DND-41 (cell line): Measurements from ENCODE around the gene DDX23.
"Not testable (repeated sequence)": the region's sequence is repeated elsewhere in the genome, so short reads cannot be mapped to it uniquely, and the experiment has no call there.

Experiments used
- ATAC-seq: fragments of 200-7000 bp; cut with Tn5 transposase; 3 replicates; pipeline ENCODE4 v1.9.1; 2021; ENCODE audit warnings: low read depth; ENCODE audit not compliant: insufficient read depth
- DNase-seq: peaks from one replicate; pipeline ENCODE4 v3.0.0-alpha.2; 2020
- H2AFZ ChIP-seq: 2 replicates; pipeline ENCODE4 v1.6.0; 2012; ENCODE audit warnings: low read depth, low read length
- H3K27ac ChIP-seq: 2 replicates; pipeline ENCODE4 v1.5.1; 2012; ENCODE audit warnings: low read length, inconsistent platforms
- H3K27me3 ChIP-seq: fragments of 200-600 bp; sonication (generic); 2 replicates; pipeline ENCODE4 v1.6.0; 2012; ENCODE audit warnings: low read length, mild to moderate bottlenecking, inconsistent platforms; ENCODE audit not compliant: insufficient read depth, poor library complexity
- H3K36me3 ChIP-seq: 2 replicates; pipeline ENCODE4 v1.5.1; 2012; ENCODE audit warnings: low read length, inconsistent platforms; ENCODE audit not compliant: insufficient read depth
- H3K4me1 ChIP-seq: 2 replicates; pipeline ENCODE4 v1.5.1; 2012; ENCODE audit warnings: mild to moderate bottlenecking, low read length; ENCODE audit not compliant: insufficient read depth
- H3K4me2 ChIP-seq: 2 replicates; pipeline ENCODE4 v1.6.0; 2012; ENCODE audit warnings: mild to moderate bottlenecking, moderate library complexity, low read length, inconsistent platforms; ENCODE audit not compliant: insufficient read depth
- H3K4me3 ChIP-seq, 2 experiments: fragments of 200-600 bp in 1 of 2; shearing (Covaris generic) in 1 of 2; 2 replicates each; pipeline ENCODE4 v1.5.1; 2012 to 2016; ENCODE audit warnings: inconsistent platforms in 2 of 2, low read length in 2 of 2, mild to moderate bottlenecking in 2 of 2, low read depth in 1 of 2, moderate library complexity in 1 of 2
- H3K79me2 ChIP-seq: 2 replicates; pipeline ENCODE4 v1.6.0; 2012; ENCODE audit warnings: low read length, inconsistent platforms; ENCODE audit not compliant: insufficient read depth
- H3K9ac ChIP-seq: 2 replicates; pipeline ENCODE4 v1.6.0; 2012; ENCODE audit warnings: low read depth, mild to moderate bottlenecking, inconsistent platforms, low read length, moderate library complexity
- H3K9me3 ChIP-seq: 2 replicates; pipeline ENCODE4 v1.5.1; 2012; ENCODE audit warnings: low read length, moderate library complexity, mild to moderate bottlenecking, inconsistent platforms; ENCODE audit not compliant: insufficient read depth, severe bottlenecking
- H4K20me1 ChIP-seq: 2 replicates; pipeline ENCODE4 v1.6.0; 2012; ENCODE audit warnings: low read length; ENCODE audit not compliant: insufficient read depth
- EZH2 ChIP-seq: IDR thresholded peaks from 3 replicates; pipeline ENCODE4 v1.6.1; 2012; ENCODE audit warnings: borderline replicate concordance, low read depth, mild to moderate bottlenecking, moderate library complexity, low read length, inconsistent platforms; ENCODE audit not compliant: severe bottlenecking
- TF ChIP-seq, protein P1 (sequence below): IDR thresholded peaks from 2 replicates; pipeline ENCODE4 v1.5.1; 2012; ENCODE audit warnings: borderline replicate concordance, low read length, moderate library complexity, mild to moderate bottlenecking; ENCODE audit not compliant: poor library complexity, severe bottlenecking; ENCODE audit errors: extremely low read depth

The DDX23 gene

GRCh38 chr12:48875944-48876515 lies 24.1 kb upstream of the DDX23 start:
- no peak for ATAC-seq
- no peaks in the 10 kb centered on the region for H4K20me1 ChIP-seq
- no peak for DNase-seq
- no peak overlapping the region for H3K4me3 ChIP-seq
- no peak overlapping the region for H3K4me2 ChIP-seq
- H3K27ac ChIP-seq = no peak overlapping the region
- H3K4me1 ChIP-seq = no peaks in the 10 kb centered on the region
- H3K9me3 ChIP-seq = no peaks in the 10 kb centered on the region
- TF ChIP-seq, protein P1, sequence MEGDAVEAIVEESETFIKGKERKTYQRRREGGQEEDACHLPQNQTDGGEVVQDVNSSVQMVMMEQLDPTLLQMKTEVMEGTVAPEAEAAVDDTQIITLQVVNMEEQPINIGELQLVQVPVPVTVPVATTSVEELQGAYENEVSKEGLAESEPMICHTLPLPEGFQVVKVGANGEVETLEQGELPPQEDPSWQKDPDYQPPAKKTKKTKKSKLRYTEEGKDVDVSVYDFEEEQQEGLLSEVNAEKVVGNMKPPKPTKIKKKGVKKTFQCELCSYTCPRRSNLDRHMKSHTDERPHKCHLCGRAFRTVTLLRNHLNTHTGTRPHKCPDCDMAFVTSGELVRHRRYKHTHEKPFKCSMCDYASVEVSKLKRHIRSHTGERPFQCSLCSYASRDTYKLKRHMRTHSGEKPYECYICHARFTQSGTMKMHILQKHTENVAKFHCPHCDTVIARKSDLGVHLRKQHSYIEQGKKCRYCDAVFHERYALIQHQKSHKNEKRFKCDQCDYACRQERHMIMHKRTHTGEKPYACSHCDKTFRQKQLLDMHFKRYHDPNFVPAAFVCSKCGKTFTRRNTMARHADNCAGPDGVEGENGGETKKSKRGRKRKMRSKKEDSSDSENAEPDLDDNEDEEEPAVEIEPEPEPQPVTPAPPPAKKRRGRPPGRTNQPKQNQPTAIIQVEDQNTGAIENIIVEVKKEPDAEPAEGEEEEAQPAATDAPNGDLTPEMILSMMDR = no peak
- no peak for TF ChIP-seq EZH2
- no peaks in the 10 kb centered on the region for H3K79me2 ChIP-seq
- no peak overlapping the region for H3K9ac ChIP-seq
- H3K27me3 ChIP-seq = peaks cover 8% of the 10 kb centered on the region
- no peak overlapping the region for H2AFZ ChIP-seq
- no peaks in the 10 kb centered on the region for H3K36me3 ChIP-seq

GRCh38 chr12:48873534-48873933 lies 21.6 kb upstream of the DDX23 start:
- not testable (repeated sequence) for H2AFZ ChIP-seq, ATAC-seq, H3K9ac ChIP-seq, H3K36me3 ChIP-seq, H3K27me3 ChIP-seq, H3K27ac ChIP-seq, H4K20me1 ChIP-seq, H3K4me3 ChIP-seq, H3K79me2 ChIP-seq, DNase-seq, H3K9me3 ChIP-seq, H3K4me2 ChIP-seq, H3K4me1 ChIP-seq

DNA sequence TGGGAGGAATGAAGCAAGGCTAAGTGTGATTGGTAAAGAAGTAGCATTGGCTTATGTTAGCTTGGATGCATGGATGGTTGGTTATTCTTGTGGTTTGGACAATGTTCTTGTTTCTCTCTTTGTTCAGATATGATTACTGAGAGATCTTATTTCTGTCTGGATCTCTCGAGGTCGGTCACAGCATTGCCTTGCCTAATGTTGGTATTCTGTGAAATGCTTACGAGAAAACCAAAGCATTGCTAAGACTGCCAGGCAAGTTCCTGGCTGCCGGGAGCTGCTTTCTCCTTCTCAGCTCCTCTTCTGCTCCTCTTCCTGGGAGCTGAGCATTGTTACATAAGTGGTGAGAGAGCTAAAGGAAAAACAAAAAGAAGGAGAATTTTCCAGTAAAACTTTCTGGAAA lies 21.1 kb upstream of the DDX23 start:
- H4K20me1 ChIP-seq = no peaks in the 10 kb centered on the region
- H3K9me3 ChIP-seq = no peaks in the 10 kb centered on the region
- no peak for DNase-seq
- ATAC-seq = no peak
- no peak overlapping the region for H2AFZ ChIP-seq
- no peak for TF ChIP-seq EZH2
- TF ChIP-seq, protein P1 = no peak
- no peak overlapping the region for H3K27ac ChIP-seq
- no peak overlapping the region for H3K4me2 ChIP-seq
- H3K36me3 ChIP-seq = no peaks in the 10 kb centered on the region
- H3K27me3 ChIP-seq = no peaks in the 10 kb centered on the region
- H3K4me1 ChIP-seq = no peaks in the 10 kb centered on the region
- H3K4me3 ChIP-seq = no peak overlapping the region
- no peak overlapping the region for H3K9ac ChIP-seq
- H3K79me2 ChIP-seq = no peaks in the 10 kb centered on the region

DNA sequence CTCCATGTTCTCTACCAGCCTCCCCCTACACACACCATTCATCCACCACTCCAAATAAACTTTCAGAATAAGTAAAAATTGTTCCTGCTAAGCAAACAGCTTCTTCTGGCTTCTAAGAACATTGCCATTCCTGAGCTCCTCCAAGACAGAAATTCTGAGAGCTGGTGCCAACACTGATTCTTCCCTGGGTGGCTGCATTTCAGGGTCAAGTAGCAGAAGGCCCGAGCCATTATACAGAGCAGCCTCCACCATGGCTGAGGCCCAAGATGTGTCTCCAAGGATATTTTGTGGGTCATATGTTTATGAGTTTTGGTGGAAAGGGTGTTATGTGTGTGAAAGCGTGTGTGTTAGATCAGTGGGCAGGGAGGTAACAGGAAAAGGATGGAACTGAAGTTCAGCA lies 17.2 kb upstream of the DDX23 start:
- no peak overlapping the region for H3K27ac ChIP-seq

More for the DNA sequence above, 17.2 kb upstream of the DDX23 start:
- Histone ChIP-seq H3K4me3 (no peak overlapping the region), H3K9me3 (no peaks in the 10 kb centered on the region), H3K4me1 (peaks cover 20% of the 10 kb centered on the region), H3K4me2 (no peak overlapping the region), H3K9ac (no peak overlapping the region), H2AFZ (no peak overlapping the region), H4K20me1 (no peaks in the 10 kb centered on the region), H3K79me2 (no peaks in the 10 kb centered on the region), H3K36me3 (no peaks in the 10 kb centered on the region), H3K27me3 (peaks cover 9% of the 10 kb centered on the region)
- ATAC-seq = no peak
- no peak for TF ChIP-seq EZH2
- TF ChIP-seq, protein P1 = no peak
- no peak for DNase-seq
